Measurements from ENCODE around the gene THSD4. TPM values are rescaled to one million over a fixed set of nuclear protein-coding genes. Genes with fewer than 3 reads are reported as not detected.

THSD4 gene
- total and polyA plus RNA-seq, 3 experiments from 2014 or later = not detected

DNA sequence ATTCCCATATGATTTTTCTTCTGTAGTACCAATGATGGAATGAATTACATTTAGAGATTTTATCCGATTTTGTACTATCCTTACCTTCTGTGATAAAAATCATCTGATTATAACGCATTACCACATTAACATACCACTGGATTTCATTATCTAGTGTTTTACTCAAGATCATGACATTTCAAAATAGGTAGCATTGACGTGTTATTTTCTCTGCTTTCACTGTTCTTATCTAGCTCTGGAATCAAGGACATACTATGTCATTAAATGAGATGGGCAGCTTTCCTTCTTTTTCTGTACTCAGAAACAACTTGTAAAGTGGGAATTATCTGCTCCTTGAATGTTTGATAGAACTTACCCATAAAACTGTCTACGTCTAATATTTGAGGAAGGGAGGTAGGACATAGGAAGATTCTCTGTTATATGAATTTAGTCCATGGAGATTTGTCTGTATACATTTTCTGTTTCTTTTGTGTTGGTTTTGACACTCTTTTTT lies 511.4 kb downstream of the THSD4 start:
- no peaks in the 10 kb centered on the region for H3K4me1 Mint-ChIP-seq
- no peak overlapping the region for H3K4me3 Mint-ChIP-seq
- no peaks in the 10 kb centered on the region for H3K4me1 ChIP-seq (ENCODE audit: insufficient read depth, low read length)
- H3K27ac ChIP-seq (ENCODE audit: low read depth, low read length) = no peak overlapping the region
- no peaks in the 10 kb centered on the region for H3K36me3 ChIP-seq (ENCODE audit: insufficient read depth, low read length)
- H3K4me3 ChIP-seq (ENCODE audit: low read length) = no peak overlapping the region
- H3K27me3 ChIP-seq (ENCODE audit: insufficient read depth, low read length, poor library complexity, severe bottlenecking) = no peaks in the 10 kb centered on the region
- CTCF ChIA-PET = no interaction called here
- peaks cover 0 to 2% (median 0%) of the 10 kb centered on the region in 5 donors for H3K9me3 Mint-ChIP-seq
- H3K9me3 ChIP-seq (ENCODE audit: low read length) = no peaks in the 10 kb centered on the region
- H3K36me3 Mint-ChIP-seq = no peaks in the 10 kb centered on the region
- DNase-seq = no peak
- POLR2A ChIA-PET = no interaction called here
- peaks cover 15 to 29% of the 10 kb centered on the region in 2 donors for H3K27me3 Mint-ChIP-seq
- H3K27ac Mint-ChIP-seq = no peak overlapping the region

DNA sequence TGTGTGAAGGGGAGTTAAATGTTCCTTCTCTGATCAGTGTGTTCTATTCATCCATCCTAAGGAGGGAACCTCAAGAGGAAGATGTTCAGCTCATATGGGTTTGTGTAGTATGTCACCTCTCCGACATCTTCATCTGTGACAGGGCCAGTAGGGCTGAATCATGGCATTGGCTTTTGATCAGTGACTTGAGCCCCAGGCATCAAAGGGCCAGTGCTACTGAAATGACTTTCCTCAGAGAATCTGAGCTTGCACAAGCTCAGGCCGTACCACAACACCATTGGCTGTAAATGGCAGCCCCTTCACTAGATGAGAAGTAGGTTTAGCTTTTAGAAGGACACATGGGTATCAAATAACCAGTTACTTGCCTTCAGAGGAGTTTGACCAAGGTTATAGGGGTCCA lies 511.9 kb downstream of the THSD4 start:
- ChIA-PET CTCF (no interaction called here), POLR2A (no interaction called here)
- Mint-ChIP-seq H3K4me3 (no peak overlapping the region), H3K27ac (no peak overlapping the region), H3K27me3 (peaks cover 16 to 29% of the 10 kb centered on the region in 2 donors), H3K4me1 (no peaks in the 10 kb centered on the region), H3K9me3 (peaks cover 0 to 2% (median 0%) of the 10 kb centered on the region in 5 donors), H3K36me3 (no peaks in the 10 kb centered on the region)
- Histone ChIP-seq H3K27me3 (ENCODE audit: insufficient read depth, low read length, poor library complexity, severe bottlenecking) (no peaks in the 10 kb centered on the region), H3K9me3 (ENCODE audit: low read length) (no peaks in the 10 kb centered on the region), H3K36me3 (ENCODE audit: insufficient read depth, low read length) (no peaks in the 10 kb centered on the region), H3K4me1 (ENCODE audit: insufficient read depth, low read length) (no peaks in the 10 kb centered on the region), H3K27ac (ENCODE audit: low read depth, low read length) (no peak overlapping the region), H3K4me3 (ENCODE audit: low read length) (no peak overlapping the region)
- DNase-seq = no peak

DNA sequence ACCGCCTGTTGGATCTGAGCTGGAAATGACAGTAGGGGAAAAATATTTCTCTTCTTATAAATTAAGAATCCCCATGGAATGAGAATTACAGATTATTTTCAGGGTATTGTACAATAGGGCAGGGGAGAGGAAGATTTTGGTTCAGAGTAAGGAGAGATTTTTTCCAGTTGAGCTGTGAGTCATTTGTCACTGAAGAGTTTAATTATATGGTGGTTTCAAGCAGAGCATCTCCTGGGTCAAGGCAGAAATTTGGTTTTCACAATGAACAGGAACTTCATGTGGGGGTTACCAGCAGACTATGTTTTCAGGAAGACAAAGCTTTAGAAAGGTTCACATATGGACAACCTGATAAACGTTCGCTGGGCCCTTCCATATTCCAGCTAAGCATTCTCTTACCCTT lies 512.3 kb downstream of the THSD4 start:
- H3K27ac Mint-ChIP-seq = no peak overlapping the region
- peaks cover 17 to 26% of the 10 kb centered on the region in 2 donors for H3K27me3 Mint-ChIP-seq
- Histone ChIP-seq H3K4me1 (ENCODE audit: insufficient read depth, low read length) (no peaks in the 10 kb centered on the region), H3K4me3 (ENCODE audit: low read length) (no peak overlapping the region), H3K36me3 (ENCODE audit: insufficient read depth, low read length) (no peaks in the 10 kb centered on the region), H3K27me3 (ENCODE audit: insufficient read depth, low read length, poor library complexity, severe bottlenecking) (no peaks in the 10 kb centered on the region), H3K9me3 (ENCODE audit: low read length) (no peaks in the 10 kb centered on the region), H3K27ac (ENCODE audit: low read depth, low read length) (no peak overlapping the region)
- H3K36me3 Mint-ChIP-seq = no peaks in the 10 kb centered on the region
- POLR2A ChIA-PET = no interaction called here
- no peak overlapping the region for H3K4me3 Mint-ChIP-seq
- DNase-seq = no peak
- H3K4me1 Mint-ChIP-seq = no peaks in the 10 kb centered on the region
- CTCF ChIA-PET = no interaction called here
- peaks cover 0 to 2% (median 0%) of the 10 kb centered on the region in 5 donors for H3K9me3 Mint-ChIP-seq

DNA sequence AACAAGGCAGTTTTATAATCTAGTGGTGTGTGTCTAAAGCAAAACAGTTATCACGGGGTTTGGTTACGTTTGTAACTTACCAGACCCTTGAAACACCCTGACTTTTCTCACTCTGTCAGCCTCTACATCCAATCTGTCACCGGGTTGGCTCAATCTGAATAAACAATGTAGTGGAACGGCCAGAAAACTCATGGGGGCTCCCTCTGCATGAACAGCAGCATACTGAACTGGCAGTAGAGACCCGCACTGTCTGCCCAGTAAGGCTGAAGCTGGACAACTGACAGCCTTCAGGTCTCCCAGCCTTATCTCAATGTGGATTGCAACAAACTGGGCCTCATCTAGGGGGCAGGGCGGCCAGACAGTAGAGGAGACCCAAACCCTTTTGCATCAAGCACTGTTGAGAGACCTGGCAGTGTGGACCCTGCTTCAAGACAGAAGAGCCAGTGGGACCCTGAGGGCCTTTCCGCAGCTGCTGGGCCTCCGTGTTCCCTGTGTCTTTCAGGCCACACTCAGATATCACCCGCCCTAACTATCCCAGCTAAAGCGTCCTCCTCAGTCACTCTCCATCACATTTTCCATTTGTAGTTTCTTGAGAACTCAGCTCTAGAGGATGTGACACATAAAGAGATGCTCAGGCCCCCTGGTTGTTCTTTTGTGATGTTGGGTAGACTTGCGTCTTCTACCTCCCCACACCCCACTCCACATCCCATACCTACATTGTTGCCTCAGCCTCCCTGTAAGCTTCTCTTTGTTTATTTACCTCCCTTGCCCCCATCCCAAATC lies 513.9 kb downstream of the THSD4 start:
- Mint-ChIP-seq H3K27ac (no peak overlapping the region), H3K27me3 (peaks cover 16 to 18% of the 10 kb centered on the region in 2 donors), H3K36me3 (no peaks in the 10 kb centered on the region), H3K4me3 (no peak overlapping the region), H3K9me3 (peaks cover 0 to 2% (median 0%) of the 10 kb centered on the region in 5 donors), H3K4me1 (no peaks in the 10 kb centered on the region)
- CTCF ChIA-PET = no interaction called here
- Histone ChIP-seq H3K27ac (ENCODE audit: low read depth, low read length) (no peak overlapping the region), H3K9me3 (ENCODE audit: low read length) (no peaks in the 10 kb centered on the region), H3K27me3 (ENCODE audit: insufficient read depth, low read length, poor library complexity, severe bottlenecking) (no peaks in the 10 kb centered on the region), H3K4me3 (ENCODE audit: low read length) (no peak overlapping the region), H3K36me3 (ENCODE audit: insufficient read depth, low read length) (no peaks in the 10 kb centered on the region), H3K4me1 (ENCODE audit: insufficient read depth, low read length) (no peaks in the 10 kb centered on the region)
- POLR2A ChIA-PET = no interaction called here
- DNase-seq = no peak

DNA sequence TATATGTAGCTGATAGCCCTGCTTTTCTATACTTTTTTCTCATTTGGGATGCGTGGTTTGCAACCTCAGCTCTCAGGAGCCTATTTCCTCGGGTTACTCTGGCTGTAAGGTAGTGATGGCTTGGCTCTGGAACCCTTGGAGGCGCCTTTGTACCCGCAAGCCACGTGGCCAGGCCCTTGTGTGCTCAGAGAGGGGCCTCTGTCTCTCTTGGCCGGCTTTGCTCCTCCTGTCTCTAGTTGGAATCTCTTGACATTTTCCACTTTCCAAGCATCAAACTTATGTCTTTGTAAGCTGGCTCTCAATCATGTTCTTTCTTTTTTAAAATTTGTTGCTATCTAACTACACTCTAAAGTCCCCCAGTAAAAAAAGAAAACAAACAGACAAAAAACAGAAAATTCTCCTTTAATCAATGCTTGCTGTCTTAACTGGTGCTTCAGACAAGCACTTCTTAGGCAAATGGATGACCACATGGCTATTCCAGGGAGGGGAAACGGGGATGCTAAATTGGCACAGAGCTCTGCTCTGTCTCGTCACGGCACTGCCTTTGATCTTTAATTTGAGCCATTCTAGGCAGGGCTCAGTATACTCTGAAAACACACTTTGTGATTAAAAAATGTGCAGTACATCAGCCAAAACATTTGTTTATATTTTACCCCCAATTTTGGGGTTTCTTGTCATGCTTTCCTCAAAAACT lies 514.7 kb downstream of the THSD4 start:
- Histone ChIP-seq H3K4me1 (ENCODE audit: insufficient read depth, low read length) (no peaks in the 10 kb centered on the region), H3K9me3 (ENCODE audit: low read length) (no peaks in the 10 kb centered on the region), H3K36me3 (ENCODE audit: insufficient read depth, low read length) (no peaks in the 10 kb centered on the region), H3K4me3 (ENCODE audit: low read length) (no peak overlapping the region), H3K27me3 (ENCODE audit: insufficient read depth, low read length, poor library complexity, severe bottlenecking) (no peaks in the 10 kb centered on the region), H3K27ac (ENCODE audit: low read depth, low read length) (no peak overlapping the region)
- ChIA-PET CTCF (no interaction called here), POLR2A (no interaction called here)
- no peaks in the 10 kb centered on the region for H3K36me3 Mint-ChIP-seq
- H3K9me3 Mint-ChIP-seq = peaks cover 0 to 2% (median 0%) of the 10 kb centered on the region in 5 donors
- DNase-seq = no peak
- peaks cover 20 to 23% of the 10 kb centered on the region in 2 donors for H3K27me3 Mint-ChIP-seq
- no peaks in the 10 kb centered on the region for H3K4me1 Mint-ChIP-seq
- no peak overlapping the region for H3K27ac Mint-ChIP-seq
- H3K4me3 Mint-ChIP-seq = no peak overlapping the region

DNA sequence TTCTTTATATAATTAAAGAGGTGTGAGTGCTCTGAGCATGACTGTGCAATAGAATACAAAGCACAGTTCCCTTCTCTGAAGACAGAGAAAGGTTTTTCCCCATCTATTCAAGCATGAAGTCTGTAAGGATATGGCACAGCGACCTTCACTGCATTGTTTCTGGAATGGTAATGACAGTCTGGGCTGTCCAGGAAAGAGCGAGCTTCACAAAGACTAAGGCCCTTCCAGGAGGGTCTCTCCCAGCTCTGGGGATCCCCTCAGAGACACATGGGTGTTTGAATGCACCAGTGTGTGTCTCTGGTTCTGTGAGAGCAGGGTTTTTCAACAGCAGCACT lies 515.2 kb downstream of the THSD4 start:
- DNase-seq = no peak
- no peaks in the 10 kb centered on the region for H3K27me3 ChIP-seq (ENCODE audit: insufficient read depth, low read length, poor library complexity, severe bottlenecking)
- H3K4me3 ChIP-seq (ENCODE audit: low read length) = no peak overlapping the region
- Mint-ChIP-seq H3K4me1 (no peaks in the 10 kb centered on the region), H3K36me3 (no peaks in the 10 kb centered on the region), H3K4me3 (no peak overlapping the region), H3K27ac (no peak overlapping the region), H3K27me3 (peaks cover 20 to 28% of the 10 kb centered on the region in 2 donors), H3K9me3 (peaks cover 0 to 2% (median 0%) of the 10 kb centered on the region in 5 donors)
- no peaks in the 10 kb centered on the region for H3K9me3 ChIP-seq (ENCODE audit: low read length)
- no peak overlapping the region for H3K27ac ChIP-seq (ENCODE audit: low read depth, low read length)
- H3K36me3 ChIP-seq (ENCODE audit: insufficient read depth, low read length) = no peaks in the 10 kb centered on the region
- H3K4me1 ChIP-seq (ENCODE audit: insufficient read depth, low read length) = no peaks in the 10 kb centered on the region
- POLR2A ChIA-PET = no interaction called here
- CTCF ChIA-PET = no interaction called here

DNA sequence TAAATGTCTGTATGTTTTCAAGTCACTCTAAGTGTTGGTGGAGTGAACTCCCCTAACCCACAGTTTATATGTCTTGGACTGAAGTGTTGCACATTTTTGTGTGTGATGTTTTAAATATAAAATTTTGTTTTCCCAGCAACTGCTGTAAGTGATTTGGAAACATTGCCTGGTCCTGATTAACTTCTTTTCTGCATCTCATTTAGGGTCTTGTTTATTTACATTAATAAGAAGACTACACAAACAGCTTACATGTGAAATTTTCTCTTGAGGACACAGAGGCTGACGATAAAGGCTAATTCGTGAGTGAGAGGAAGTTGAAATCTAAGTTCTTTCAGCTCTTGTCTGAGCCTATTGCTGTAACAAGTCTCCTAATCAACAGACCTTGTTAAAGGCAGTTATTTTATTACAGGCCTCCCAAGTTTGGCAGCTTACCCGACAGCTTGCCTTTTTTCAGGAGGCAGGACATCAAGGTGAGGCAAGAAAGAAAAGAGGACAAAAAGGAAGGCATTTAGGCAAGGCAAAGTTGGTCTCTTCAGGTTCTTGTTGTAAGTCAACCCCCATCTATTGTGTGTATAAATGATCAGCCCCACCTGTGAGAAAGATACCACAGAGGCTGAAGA lies 517.4 kb downstream of the THSD4 start:
- H3K36me3 Mint-ChIP-seq = no peaks in the 10 kb centered on the region
- Histone ChIP-seq H3K4me3 (ENCODE audit: low read length) (no peak overlapping the region), H3K36me3 (ENCODE audit: insufficient read depth, low read length) (no peaks in the 10 kb centered on the region), H3K9me3 (ENCODE audit: low read length) (no peaks in the 10 kb centered on the region), H3K4me1 (ENCODE audit: insufficient read depth, low read length) (no peaks in the 10 kb centered on the region), H3K27me3 (ENCODE audit: insufficient read depth, low read length, poor library complexity, severe bottlenecking) (no peaks in the 10 kb centered on the region), H3K27ac (ENCODE audit: low read depth, low read length) (no peak overlapping the region)
- DNase-seq = no peak
- H3K27me3 Mint-ChIP-seq = peaks cover 16 to 23% of the 10 kb centered on the region in 2 donors
- no peak overlapping the region for H3K4me3 Mint-ChIP-seq
- POLR2A ChIA-PET = no interaction called here
- no peaks in the 10 kb centered on the region for H3K4me1 Mint-ChIP-seq
- no peak overlapping the region for H3K27ac Mint-ChIP-seq
- CTCF ChIA-PET = no interaction called here
- peaks cover 0 to 2% (median 0%) of the 10 kb centered on the region in 5 donors for H3K9me3 Mint-ChIP-seq

DNA sequence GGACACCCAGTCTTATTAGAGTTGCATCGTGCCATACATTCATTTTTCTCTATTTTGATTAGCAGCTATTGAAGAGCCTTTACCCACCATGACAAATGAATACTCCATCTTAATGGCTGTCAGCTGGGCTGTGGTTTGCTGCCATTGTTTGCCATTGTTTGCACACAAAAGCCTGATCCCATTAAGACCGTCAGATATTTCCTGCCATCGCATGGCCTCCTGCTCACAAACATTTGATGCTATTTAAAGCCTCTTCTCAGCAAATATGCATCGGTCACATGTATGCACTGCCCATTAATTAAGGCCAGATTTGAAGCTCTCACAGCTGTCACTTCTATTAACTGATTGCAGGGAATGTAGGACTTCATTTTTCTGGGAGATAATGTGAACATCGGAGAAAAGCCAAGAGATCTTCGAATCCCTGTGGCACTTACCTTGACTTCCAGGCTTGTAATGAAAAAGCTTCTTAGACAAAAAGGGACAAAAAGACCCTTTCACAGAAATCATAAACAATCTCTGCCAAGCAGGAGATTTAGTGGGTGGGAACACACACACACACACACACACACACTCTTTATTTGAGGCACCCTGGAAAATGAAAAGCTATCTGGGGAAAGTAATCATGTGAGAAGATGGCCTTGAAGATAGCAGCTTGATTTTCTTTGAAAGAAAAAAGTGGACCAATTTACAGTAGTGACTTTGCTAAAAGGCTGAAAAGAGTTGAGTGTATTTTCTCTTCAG lies 519.7 kb downstream of the THSD4 start:
- DNase-seq = no peak
- Histone ChIP-seq H3K27ac (ENCODE audit: low read depth, low read length) (no peak overlapping the region), H3K27me3 (ENCODE audit: insufficient read depth, low read length, poor library complexity, severe bottlenecking) (no peaks in the 10 kb centered on the region), H3K4me1 (ENCODE audit: insufficient read depth, low read length) (no peaks in the 10 kb centered on the region), H3K4me3 (ENCODE audit: low read length) (no peak overlapping the region), H3K9me3 (ENCODE audit: low read length) (no peaks in the 10 kb centered on the region), H3K36me3 (ENCODE audit: insufficient read depth, low read length) (no peaks in the 10 kb centered on the region)
- peaks cover 0 to 2% (median 0%) of the 10 kb centered on the region in 5 donors for H3K9me3 Mint-ChIP-seq
- H3K27me3 Mint-ChIP-seq = peaks cover 16 to 22% of the 10 kb centered on the region in 2 donors
- CTCF ChIA-PET = no interaction called here
- H3K4me1 Mint-ChIP-seq = no peaks in the 10 kb centered on the region
- no peak overlapping the region for H3K27ac Mint-ChIP-seq
- H3K36me3 Mint-ChIP-seq = no peaks in the 10 kb centered on the region
- no peak overlapping the region for H3K4me3 Mint-ChIP-seq
- POLR2A ChIA-PET = no interaction called here

All from CD8-positive, alpha-beta memory T cell (primary cell).